Stimulated activated CD8-positive, alpha-beta memory T cell treated with anti-CD3 and anti-CD28 coated beads, Interleukin-4, amount 100 ng/mL, for 4 hours (primary cell): ENCODE results near the gene GPR132.
"Not testable (repeated sequence)": the region's sequence is repeated elsewhere in the genome, so short reads cannot be mapped to it uniquely, and the experiment has no call there.

Source experiments
- DNase-seq, 2 donors: peaks; one replicate each; pipeline ENCODE4 v3.0.0-alpha.2; 2020; ENCODE audit warnings: low read depth in 2 of 2, low spot score in 1 of 2

GPR132 gene

DNA sequence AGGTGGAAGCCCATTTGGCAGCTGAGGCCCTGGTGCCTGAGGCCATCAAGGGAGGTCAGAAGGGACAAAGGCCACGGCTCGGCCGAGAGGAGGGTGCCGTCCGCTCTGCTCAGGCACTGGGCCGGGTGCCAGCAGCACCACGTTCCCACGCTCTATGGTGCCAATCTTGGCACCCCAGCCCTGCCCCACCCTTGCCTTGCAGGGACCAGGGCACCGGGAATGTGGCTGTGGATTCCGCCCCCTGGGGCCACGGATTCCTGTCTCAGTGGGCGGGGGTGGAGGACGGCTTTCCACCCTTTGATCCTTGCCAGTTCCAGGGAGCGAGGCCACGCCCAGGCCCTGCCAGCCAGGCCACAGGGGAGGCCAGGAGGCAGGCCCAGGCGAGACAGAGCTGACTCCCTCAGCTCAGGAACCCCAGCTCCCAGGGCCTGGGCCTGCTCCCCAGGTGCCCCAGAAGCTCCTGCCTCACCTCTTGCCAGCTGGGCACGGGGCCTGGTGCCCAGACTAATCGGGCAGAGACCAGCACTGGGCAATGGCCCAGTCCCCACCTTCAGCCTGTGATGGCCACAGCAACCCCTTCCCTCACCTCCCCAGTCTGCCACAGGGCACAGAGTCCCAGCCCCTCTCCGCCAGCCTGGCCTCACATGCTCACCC is 26.4 kb upstream of the GPR132 start:
- no peak for DNase-seq

DNA sequence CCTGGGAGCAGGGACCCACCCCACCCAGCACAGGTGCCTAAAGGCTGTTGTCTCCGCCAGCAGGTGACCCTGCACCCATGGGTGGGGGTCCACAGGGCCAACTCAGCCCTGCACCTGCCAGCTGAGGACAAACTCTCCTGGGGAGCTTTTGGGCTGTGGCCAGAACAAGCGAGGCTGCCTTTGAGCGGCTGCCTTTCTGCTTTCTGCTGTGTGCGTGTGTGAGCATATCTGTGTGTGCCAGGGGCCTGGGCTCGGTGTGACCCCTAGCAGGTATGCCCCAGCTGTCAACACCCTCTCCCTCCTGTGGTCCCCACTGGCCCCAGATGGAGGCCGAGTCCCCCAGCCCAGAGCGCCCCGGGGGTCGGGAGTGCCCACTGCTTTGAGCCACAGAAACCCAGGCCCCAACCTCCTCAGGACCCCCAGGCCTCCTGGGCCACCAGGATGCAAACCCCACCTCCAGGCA is 25.9 kb upstream of the GPR132 start:
- DNase-seq = no peak

DNA sequence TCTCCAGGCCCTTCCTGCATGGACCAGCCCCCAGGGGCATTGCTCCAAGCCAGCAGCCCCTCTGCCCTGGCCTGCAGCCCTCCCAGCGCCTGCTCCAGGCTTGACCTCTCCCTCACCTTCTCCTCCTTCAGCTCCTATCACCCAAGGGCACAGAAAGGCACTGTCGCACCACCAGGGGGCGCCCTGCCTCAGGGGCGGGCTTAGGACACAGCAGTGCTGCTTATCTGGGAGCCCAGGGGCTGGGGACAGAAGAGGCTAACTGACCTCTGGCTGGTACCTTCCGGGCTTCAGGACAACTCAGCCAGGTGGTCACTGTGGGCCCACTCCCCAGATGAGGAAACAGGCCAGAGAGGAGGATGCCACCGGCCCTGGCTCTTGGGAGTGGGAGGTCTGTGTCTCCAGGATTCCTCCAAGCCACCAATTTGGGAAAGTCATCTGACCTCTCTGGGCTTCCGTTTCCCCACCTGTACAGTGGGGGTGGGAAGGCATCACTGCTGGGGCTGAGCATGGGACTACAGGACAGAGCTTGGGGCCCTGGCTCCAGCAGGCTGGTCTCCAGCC is 25.3 kb upstream of the GPR132 start:
- DNase-seq = peak; percentile 65 to 86

DNA sequence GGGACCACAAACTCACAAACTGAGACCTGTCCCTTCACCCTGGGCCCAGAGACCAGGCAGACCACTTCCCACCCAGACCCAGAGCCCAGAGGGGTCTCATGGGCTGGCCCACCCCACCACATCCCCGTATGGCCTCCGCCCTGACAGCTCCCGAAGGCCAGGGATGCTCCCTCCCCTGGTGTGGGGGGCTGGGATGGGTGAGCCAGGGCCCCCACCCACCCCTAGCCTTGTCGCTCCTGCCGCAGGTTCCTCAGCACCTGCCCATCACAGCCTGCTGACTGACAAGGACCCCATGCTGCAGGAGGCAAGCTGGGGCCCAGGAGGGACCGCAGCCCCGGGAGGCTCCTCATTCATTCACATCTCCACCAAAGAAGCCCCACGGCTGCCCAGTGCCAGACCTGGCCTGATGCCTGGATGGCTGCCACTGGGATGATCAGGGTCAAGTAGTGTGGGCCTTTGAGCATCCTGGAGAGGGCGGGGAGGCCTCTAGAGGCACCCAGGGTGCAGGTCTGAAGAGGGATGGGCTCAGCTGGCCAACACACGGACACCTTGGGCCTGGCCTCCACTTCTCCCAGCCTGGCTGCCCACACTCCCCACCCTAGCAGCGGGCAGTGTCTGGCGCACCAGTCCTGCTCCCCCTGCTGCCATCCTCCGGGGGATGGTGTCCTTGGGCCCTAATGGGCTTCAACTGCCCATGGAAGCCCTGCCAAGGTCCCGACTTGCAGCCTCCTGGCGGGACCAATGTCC is 24.7 kb upstream of the GPR132 start:
- no peak for DNase-seq

DNA sequence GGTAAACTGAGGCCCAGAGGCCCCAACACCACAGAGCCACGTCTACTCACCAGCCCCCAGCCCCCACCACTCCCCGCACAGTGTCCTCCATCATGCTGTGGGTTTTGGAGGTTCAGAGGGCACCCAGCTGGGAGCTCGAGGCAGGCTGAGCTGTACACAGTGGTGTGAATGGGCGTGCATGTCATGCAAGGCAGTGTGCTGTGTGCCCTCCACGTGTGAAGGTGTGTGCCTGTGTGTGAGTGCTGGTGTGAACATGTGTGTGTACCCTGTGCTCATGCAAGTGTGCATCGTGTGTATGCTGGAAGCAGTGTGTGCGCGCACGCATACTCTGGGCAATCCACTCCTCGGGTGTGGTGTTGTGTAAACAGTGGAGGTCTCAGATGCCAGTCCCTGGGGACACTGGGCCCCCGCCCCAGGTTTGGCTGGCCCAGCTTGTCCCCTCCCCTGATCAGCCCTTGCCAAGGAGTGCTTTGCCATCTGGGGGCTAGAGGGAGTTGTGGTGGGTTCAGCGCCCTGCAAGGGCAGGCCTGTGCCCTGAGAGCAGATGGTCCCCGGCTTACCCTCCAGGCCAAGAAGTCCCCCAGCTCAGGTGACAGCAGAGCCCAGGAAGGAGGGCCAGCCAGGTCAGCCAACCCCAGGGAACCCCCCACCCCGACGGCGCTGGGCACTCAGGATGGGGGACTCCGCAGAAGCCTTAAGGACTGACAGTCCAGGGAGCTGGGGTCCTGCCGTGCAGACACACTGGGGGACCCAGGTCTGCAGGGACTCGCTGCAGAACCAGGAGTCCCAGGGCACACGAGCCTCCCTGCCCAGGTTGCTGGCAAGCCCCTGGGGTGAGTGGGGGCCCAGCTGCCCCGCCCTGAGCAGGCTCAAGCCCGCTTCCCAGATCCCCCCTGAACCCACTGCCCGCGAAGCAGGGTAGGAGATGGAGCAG is 23.8 kb upstream of the GPR132 start:
- DNase-seq = no peak

DNA sequence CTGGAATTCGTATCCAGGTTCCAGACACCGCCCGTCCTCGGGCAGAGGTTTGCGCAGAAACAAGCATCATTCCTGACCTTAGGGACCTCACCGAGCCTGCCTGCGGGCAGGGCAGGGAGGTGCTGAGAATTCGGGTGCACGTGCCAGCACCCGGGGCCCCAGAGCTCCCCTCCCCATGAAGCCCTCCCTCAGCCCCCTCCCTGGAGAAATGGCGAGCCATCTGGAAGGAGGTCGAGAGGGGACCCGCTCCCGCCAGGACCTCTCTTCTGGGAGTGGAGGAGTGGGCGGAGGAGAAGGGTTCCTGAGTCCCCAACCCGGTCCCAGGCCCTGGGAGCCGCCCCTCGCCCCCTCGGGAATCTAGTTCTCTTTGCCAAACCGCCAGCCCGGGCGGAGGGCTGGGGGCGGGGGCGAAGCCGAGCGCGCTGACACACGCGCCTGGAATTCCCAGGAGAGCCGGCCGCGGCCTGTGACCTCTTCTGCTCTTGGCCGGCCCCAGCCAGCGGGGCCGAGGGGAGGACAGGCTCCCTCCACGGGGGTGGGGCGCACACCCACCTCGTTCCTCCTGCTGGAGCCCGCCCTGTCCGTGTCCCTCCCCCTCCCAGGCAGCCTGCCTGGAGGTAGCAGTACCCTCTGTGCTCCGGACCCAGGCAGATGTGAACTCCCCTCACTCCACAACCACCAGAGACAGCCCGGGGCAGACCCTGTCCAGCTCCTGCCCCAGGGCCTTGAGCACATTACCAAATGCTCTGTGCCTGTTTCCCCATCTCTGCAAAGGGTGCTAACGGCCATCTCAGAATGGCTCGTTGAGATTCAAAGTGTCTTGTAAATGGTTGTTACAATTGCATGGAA is 23.0 kb upstream of the GPR132 start:
- no peak for DNase-seq

DNA sequence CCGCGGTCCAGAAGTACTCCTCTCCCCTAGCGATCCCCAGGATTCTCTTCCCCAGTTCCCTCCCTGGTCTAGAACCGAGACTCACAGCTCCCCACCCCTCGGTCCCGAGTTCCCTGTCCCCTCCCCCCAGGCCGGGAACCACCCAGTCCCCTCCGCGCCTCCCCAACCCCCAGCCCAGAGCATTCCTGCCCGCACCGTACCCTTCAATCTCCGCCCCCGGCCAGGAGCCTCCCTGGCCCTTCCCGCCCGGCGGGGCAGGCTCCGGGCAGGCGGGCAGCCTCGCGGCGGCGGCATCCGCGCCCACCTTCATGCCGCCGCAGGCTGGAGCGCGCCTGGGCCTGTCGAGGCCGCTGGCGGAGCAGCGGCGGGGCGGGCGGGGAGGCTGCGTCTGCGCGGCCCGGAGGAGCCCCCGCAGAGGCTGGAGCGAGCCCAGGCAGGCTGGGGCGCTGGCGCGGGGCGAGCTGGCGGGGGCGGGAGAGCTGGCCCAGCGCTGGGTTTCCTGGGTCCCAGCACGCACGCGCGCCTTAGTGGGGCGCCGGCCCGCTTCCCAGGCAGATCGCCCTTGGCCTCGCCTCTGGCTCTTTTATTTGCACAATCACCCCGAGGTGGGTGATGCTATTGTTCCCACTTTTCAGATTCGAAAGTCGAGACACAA is 22.2 kb upstream of the GPR132 start:
- DNase-seq = no peak

DNA sequence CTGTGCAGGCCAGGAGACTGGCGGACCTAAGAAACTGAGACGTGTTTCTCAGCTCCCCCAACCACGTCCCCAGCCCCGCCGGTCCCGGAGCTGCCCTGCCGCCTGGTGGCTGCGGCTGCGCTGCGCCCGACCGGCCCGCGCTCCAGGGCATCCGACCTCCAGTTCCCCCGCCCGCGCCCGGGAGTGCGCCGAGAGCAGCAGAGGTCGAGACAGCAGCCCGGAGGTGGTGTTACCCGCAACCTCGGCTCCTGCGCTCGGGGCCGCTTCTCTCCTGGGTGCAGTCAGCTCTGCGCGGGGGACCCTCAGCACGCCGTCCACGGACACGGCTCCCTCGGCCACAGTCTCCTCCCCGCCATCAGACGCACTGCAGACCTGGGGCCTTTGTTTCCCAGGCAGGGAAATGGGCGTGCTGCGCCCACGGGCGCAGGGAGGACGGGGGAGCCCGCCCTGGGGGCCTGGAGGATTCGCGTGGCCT is 21.6 kb upstream of the GPR132 start:
- DNase-seq = peak; percentile 59 to 65

DNA sequence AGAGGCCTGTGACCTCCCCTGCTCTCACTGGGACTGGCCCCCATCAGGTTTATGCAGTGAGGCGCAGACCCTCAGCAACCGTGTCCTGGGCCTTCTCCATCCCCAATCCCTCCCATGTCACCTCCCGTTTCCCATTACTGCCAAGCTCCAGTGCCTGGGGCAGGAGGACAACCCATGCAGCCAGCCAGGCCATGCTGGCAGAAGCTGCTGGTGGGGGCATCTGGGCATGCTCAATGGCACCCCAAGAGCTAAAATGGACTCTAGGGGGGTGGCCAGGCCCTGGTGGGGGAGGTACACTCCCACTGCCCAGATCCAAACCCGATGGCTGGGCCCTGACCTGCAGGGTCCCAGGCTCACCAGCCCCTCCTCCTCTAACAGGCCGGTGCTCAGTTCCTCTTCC is 20.5 kb upstream of the GPR132 start:
- no peak for DNase-seq

DNA sequence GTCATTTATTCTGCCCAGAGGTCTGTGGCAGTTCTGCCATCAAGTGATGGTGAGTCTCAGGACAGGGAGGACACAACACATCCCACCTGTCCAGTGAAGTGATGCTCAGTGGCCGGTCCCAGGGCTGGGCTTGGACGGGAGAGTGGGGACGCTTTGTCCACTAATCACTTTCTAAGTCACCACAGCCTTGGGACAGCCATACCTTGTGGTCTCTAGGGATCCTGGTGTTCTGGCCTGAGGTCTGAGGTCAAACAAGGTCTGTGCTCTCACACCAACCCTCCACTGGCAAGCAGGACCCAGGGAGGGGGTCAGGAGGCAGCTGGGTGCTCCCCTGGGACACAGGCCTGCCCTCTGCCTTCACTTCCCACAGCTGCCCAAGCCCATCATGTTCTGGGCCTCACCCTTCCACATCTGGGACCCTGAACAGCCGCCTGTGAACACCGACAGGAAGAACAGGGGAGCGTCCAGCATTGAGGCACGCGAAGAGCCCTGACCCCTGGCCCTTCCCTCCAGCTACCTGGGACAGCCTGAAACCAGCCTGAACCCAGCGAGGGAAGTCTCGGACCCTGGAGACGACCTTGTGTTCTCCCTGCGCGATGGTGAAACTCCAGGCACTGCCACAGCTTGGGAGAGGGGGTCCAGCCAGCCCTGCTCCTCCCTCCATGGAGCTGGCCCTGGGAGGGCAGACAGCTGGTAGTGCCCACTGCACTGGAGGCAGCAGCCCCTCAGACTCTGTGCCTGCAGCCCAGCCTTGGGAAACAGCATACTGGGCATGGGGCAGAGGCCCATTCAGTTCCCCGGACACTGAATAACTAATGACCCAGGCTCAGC is 19.7 kb upstream of the GPR132 start:
- no peak for DNase-seq

DNA sequence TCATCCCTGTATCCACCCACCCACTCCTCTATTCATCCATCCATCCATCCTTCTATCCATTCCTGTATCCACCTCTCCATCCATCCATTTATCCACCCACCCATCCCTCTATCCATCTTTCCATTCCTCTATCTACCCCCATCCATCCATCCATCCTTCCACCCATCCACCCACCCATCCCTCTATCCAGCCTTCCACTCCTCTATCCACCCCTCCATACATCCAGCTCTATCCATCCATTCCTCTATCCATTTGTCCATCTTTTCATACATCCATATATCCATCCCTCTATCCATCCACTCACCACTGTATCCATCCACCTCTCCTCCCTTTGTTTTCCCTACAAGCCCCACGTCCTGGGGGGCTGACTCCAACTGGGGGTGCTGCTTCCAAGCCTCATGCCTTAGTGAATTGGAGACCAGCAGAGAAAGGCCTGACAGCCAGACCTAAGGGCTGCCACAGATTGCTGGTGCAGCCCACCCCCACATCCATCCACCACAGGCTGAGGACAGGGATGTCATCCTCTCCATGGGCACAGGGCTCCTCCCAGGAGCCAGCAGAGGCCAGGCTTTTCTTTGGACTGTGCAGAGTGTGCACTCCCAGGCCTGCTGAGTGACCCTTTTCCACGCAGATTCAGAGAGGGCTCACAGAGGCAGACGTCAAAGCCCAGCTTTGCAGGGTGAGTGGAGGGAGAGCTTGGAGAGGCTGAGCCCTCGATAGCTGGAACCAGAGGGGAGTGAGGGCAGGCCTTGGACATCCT is 18.9 kb upstream of the GPR132 start:
- DNase-seq = no peak

DNA sequence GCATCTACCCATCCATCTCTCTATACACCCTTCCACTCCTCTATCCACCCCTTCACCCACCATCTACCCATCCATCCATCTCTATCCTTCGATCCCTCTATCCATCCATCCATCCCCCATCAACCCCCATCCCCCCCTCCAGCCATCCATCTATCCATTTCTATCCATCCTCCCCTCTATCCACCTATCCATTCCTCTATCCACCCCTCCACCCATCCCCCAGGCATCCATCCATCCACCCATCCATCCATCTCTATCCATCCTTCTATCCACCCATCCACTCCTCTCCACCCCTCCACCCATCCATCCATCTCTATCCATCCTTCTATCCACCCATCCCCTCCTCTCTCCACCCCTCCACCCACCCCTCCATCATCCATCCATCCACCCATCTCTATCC is 17.5 kb upstream of the GPR132 start:
- no peak for DNase-seq

DNA sequence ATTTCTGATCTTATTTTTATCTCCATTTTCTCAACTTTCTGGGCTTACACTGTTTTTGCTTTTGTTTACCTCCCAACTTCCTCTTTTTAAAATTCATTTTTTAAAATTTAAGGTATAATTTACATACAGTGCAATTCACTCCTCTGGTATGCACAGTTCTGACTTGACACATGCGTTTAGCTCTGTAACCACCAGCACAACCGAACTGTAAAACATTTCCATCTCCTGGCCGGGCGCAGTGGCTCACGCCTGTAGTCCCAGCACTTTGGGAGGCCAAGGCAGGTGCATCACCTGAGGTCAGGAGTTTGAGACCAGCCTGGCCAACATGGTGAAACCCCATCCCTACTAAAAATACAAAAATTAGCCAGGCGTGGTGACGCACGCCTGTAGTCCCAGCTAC is 16.2 kb upstream of the GPR132 start:
- DNase-seq = not testable (repeated sequence)

DNA sequence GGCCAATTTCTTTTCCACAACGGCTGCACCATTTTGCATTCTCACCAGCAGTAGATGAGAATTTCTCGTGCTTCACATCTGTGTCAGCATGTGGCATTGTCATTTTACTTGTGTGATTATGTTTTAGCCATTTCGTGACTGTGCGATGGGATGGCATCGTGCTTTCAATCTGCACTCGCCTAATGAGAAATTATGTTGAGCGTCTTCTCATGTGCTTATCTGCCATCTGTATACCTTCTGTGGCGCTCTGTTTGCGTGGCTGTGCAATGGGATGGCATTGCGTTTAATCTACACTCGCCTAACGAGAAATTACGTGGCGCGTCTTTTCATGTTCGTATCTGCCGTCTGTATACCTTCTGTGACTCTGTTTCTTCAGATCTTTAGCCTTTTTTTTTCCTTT is 14.9 kb upstream of the GPR132 start:
- no peak for DNase-seq

DNA sequence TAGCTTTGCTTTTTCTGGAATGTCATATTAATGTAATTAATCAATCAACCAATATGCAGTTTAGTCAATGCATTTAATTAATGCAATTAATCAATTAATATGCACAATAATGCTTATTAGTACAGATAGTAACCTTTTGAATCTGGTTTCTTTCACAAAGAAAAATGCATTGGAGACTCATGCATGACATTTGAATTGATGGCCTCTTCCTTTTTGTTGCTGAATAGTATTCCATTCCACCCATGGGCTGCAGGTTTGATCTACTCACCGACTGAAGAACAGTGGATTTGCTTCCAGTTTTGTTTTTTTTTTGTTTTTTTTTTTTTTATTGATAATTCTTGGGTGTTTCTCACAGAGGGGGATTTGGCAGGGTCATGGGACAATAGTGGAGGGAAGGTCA is 13.1 kb upstream of the GPR132 start:
- no peak for DNase-seq

DNA sequence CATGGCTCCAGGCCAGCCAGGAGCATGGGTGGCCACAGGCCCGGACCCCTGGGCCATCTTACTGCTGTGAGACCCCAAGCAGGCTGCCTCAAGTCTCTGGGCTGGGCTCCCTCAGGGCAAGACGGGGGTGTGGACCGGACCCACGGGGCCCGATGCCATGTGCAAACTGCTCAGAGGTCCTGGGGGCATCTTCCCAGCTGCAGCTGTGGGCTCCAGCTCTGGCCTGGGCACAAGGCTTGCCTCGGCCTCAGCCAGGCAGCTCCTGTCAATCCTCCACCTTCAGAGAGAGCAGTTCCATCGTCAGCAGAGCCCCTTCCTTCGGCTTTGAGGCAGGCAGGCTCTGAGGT is 12.4 kb upstream of the GPR132 start:
- no peak for DNase-seq

DNA sequence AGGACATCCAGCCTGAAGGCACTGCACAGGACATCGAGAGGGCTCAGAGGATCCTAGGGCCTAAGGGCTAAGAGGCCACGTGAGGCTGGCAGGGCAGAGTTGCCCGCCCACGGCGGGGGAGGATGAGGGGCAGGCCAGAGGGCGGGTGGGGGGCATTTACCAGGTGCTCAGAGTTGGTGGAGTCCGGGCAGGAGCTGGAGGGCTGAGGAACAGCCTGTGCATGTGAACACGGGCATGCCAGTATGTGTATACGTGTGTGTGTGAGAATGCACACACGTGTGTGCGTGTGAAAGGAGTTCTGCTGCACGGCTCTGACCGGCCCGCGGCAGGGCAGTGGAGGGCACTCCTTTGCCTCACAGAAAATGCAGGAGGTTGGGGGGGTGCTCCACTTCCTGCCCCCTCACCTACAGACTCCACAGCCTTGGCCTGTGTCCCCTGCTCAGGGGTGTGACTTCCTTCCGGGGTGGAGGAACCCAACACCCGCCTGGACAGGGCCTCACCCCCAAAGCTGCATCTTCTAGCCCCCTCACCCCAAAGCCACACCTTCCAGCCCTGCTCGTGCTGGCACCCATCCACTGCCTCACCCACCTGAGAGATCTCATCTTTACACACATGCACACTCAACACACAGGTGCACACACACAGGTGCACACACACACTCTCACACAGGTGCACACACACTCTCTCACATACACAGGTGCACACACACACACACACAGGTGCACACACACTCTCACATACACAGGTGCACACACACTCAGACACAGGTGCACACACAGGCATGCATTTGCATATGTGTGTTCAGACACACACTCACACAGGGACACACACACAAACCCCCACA is 11.8 kb upstream of the GPR132 start:
- no peak for DNase-seq
